ENCODE results near the gene DNAJA1. TPM values are rescaled to one million over a fixed set of nuclear protein-coding genes. Genes with fewer than 3 reads are reported as not detected.
A peak's percentile ranks its signal among the peaks of the same experiment; 100 is the strongest.

Gene DNAJA1
- total RNA-seq, 1 donor from 2014 or later, result 70.0 TPM

DNA sequence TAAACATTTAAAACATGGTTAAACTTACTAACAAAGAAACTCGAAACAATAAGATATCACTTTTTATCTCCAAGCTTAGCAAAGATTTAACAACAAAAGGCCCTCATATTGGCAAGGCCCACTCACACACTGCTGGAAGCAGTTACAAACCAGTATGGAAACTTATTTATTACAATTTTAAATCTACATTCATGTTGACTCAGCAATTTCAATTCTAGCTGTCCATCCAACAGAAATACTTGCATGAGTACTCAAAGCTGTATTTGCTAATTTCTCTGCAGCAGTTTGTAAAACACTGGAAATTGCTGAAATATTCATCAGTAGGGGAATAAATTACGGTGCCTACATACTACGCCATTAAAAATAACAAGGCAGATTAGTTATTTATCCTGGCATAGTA lies 2.8 kb upstream of the DNAJA1 start:
- Histone ChIP-seq H3K4me3 (no peak overlapping the region), H3K9me3 (no peaks in the 10 kb centered on the region), H3K4me1 (peaks cover 29% of the 10 kb centered on the region), H3K36me3 (peaks cover 0 to 7% of the 10 kb centered on the region in 2 donors), H3K27me3 (no peaks in the 10 kb centered on the region), H3K27ac (no peak overlapping the region)
- DNase-seq (ENCODE audit: extremely low spot score in 2 of 2), result no peak
- intact Hi-C loops (cut with DNase I), result no loop called here
- TF ChIP-seq, protein P1, sequence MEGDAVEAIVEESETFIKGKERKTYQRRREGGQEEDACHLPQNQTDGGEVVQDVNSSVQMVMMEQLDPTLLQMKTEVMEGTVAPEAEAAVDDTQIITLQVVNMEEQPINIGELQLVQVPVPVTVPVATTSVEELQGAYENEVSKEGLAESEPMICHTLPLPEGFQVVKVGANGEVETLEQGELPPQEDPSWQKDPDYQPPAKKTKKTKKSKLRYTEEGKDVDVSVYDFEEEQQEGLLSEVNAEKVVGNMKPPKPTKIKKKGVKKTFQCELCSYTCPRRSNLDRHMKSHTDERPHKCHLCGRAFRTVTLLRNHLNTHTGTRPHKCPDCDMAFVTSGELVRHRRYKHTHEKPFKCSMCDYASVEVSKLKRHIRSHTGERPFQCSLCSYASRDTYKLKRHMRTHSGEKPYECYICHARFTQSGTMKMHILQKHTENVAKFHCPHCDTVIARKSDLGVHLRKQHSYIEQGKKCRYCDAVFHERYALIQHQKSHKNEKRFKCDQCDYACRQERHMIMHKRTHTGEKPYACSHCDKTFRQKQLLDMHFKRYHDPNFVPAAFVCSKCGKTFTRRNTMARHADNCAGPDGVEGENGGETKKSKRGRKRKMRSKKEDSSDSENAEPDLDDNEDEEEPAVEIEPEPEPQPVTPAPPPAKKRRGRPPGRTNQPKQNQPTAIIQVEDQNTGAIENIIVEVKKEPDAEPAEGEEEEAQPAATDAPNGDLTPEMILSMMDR (IDR thresholded peaks at IDR 0.05), result no peak
- TF ChIP-seq POLR2AphosphoS5 (IDR thresholded peaks at IDR 0.05; ENCODE audit: insufficient read depth in 1 of 2, low read depth in 1 of 2) (no peak), POLR2A (IDR thresholded peaks at IDR 0.05) (no peak)

DNA sequence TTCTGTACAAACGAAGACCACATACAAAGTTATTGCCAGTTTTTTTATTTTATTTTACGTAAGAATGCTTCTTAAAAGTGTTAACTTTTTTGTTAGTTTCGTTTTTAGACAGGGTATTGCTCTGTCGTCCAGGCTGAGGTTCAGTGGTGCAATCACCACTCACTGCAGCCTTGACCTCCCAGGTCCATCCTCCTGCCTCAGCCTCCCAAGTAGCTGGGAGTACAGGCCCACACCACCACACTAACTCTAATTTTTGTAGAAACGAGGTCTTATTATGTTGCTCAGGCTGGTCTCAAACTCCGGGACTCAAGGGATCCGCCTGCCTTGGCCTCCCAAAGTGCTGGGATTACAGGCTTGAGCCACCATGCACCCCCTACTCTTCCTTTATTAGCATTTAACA lies 2.3 kb upstream of the DNAJA1 start:
- Histone ChIP-seq H3K4me1 (peaks cover 34% of the 10 kb centered on the region), H3K27me3 (no peaks in the 10 kb centered on the region), H3K27ac (no peak overlapping the region), H3K9me3 (no peaks in the 10 kb centered on the region), H3K36me3 (peaks cover 0 to 12% of the 10 kb centered on the region in 2 donors), H3K4me3 (no peak overlapping the region)
- intact Hi-C loops (cut with DNase I), result no loop called here
- no peak for TF ChIP-seq POLR2AphosphoS5 (IDR thresholded peaks at IDR 0.05; ENCODE audit: insufficient read depth in 1 of 2, low read depth in 1 of 2)
- TF ChIP-seq, protein P1 (IDR thresholded peaks at IDR 0.05), result no peak
- no peak for TF ChIP-seq POLR2A (IDR thresholded peaks at IDR 0.05)
- no peak for DNase-seq (ENCODE audit: extremely low spot score in 2 of 2)

DNA sequence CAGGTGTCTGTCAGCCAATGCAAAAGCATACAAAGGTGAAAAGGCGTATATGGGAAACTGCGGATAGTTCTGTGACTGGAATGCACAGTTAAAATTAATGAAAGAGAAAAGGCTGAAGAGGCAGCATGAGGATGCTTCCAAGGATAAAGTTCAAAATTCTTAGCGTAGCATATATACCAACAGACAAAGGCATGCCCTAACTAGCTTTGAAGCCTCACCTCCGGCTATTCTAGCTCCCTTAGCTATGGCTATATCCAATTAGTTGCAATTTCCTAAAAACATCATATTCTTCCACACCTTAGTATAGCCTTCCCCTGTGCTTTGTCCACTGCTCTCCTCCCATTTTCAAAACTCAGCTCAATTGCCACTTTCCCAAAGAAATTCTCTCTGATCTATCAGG lies 1.4 kb upstream of the DNAJA1 start:
- H3K36me3 ChIP-seq, result peaks cover 0 to 15% of the 10 kb centered on the region in 2 donors
- H3K4me1 ChIP-seq, result peaks cover 43% of the 10 kb centered on the region
- intact Hi-C loops (cut with DNase I), result no loop called here
- peak overlapping the region in 1 of 2 donors; percentile 83 for H3K4me3 ChIP-seq
- no peaks in the 10 kb centered on the region for H3K27me3 ChIP-seq
- peak overlapping the region; percentile 100 for H3K27ac ChIP-seq
- TF ChIP-seq POLR2AphosphoS5 (IDR thresholded peaks at IDR 0.05; ENCODE audit: insufficient read depth in 1 of 2, low read depth in 1 of 2) (no peak), POLR2A (IDR thresholded peaks at IDR 0.05) (no peak)
- TF ChIP-seq, protein P1 (IDR thresholded peaks at IDR 0.05), result no peak
- DNase-seq (ENCODE audit: extremely low spot score in 2 of 2), result no peak
- H3K9me3 ChIP-seq, result no peaks in the 10 kb centered on the region

DNA sequence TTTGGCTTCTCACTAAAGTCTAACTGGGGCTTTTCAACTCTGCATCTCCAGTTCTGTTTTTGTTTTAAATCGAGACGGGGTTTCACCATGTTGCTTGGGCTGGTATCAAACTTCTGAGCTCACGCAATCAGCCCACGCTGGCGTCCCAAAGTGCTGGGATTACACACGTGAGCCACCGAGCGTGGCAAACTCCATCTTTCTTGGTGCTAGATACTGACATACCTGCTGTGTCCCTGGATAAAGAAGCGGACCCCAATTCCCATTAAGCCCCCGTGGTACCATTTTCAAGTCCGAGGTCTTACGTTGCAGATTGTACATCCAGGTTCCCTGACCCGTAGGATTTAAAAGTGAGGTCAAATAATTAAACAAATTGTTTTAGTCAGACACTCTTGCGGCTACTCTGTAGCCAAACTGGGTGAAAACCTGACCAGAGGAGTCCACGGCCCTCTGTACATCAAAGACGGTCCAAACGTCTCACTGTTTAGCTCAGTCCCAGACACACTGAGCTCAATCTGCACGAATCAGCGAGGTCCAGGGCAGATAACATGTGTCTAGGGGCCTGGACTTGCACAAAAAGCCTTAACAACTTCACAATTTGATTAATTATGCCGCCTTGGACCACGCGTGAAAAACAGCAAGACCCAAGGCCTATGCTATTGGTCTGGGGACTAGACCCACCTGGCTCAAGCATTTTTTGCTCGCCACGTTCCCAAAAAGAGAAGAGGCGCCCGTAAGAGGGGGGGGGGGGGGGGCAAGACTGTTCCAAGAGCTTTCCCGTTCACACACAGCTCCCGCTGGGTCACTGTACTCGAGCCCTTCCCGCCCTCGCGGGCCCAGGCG lies 727 bp upstream of the DNAJA1 start:
- Histone ChIP-seq H3K4me1 (peaks cover 49% of the 10 kb centered on the region), H3K27me3 (no peaks in the 10 kb centered on the region), H3K4me3 (peak overlapping the region; percentile 83 to 94), H3K27ac (peak overlapping the region; percentile 100), H3K9me3 (no peaks in the 10 kb centered on the region), H3K36me3 (peaks cover 0 to 22% of the 10 kb centered on the region in 2 donors)
- no peak for TF ChIP-seq POLR2A (IDR thresholded peaks at IDR 0.05)
- TF ChIP-seq POLR2AphosphoS5 (IDR thresholded peaks at IDR 0.05; ENCODE audit: insufficient read depth in 1 of 2, low read depth in 1 of 2), result no peak
- TF ChIP-seq, protein P1 (IDR thresholded peaks at IDR 0.05), result no peak
- peak in 1 of 2 donors; percentile 89 for DNase-seq (ENCODE audit: extremely low spot score in 2 of 2)
- intact Hi-C loops (cut with DNase I), result no loop called here
